GM12891 (cell line): ENCODE results near the gene CIB4.

Experiments used
- DNase-seq: peaks from one replicate; pipeline ENCODE4 v3.0.0; 2011; ENCODE audit warnings: low spot score; ENCODE audit not compliant: insufficient read length
- FAIRE-seq: peaks from 2 replicates; lab custom pipeline; 2011; peaks lifted over from hg19 to GRCh38; lab: Jason Lieb, UNC
- PAX5 ChIP-seq: IDR thresholded peaks from 2 replicates; pipeline ENCODE4 v1.6.1; 2011; ENCODE audit warnings: low read length, moderate library complexity, mild to moderate bottlenecking; ENCODE audit not compliant: insufficient read depth, severe bottlenecking
- POLR2A ChIP-seq: IDR thresholded peaks from 2 replicates; pipeline ENCODE4 v1.6.1; 2011; ENCODE audit warnings: low read depth, low read length, control low read depth
- POLR2AphosphoS5 ChIP-seq: IDR thresholded peaks from 2 replicates; pipeline ENCODE4 v1.6.1; 2011; ENCODE audit warnings: low read depth, low read length, control low read depth
- POU2F2 ChIP-seq: IDR thresholded peaks from 2 replicates; pipeline ENCODE4 v1.6.1; 2011; ENCODE audit warnings: low read depth, mild to moderate bottlenecking, control low read depth, low read length, moderate library complexity
- SPI1 ChIP-seq: IDR thresholded peaks from 2 replicates; pipeline ENCODE4 v1.6.1; 2011; ENCODE audit warnings: low read depth, low read length, control low read depth
- TAF1 ChIP-seq: IDR thresholded peaks from 2 replicates; pipeline ENCODE4 v1.6.1; 2011; ENCODE audit warnings: low read depth, low read length, control low read depth

Gene CIB4

GRCh38 chr2:26617588-26618083 is 23.5 kb downstream of the CIB4 start:
- TF ChIP-seq TAF1 (no peak), PAX5 (no peak), POLR2A (no peak), POLR2AphosphoS5 (no peak), POU2F2 (no peak), SPI1 (no peak)
- DNase-seq, result no peak

GRCh38 chr2:26616706-26617587 is 24.2 kb downstream of the CIB4 start:
- FAIRE-seq, result no peak
- TF ChIP-seq POU2F2, result no peak
- no peak for TF ChIP-seq SPI1
- TF ChIP-seq POLR2A, result no peak
- no peak for TF ChIP-seq POLR2AphosphoS5
- no peak for DNase-seq

More at GRCh38 chr2:26617588-26618083, 23.5 kb downstream of the CIB4 start:
- FAIRE-seq, result no peak

- FAIRE-seq, result no peak
- TF ChIP-seq PAX5, result no peak
- TF ChIP-seq SPI1, result no peak
- TF ChIP-seq POLR2A, result no peak
- no peak for DNase-seq
Measured at GRCh38 chr2:26615860-26616705, 25.1 kb downstream of the CIB4 start.

- TF ChIP-seq POU2F2, result no peak
- TF ChIP-seq PAX5, result no peak
- no peak for TF ChIP-seq POLR2A
- no peak for TF ChIP-seq TAF1
- no peak for TF ChIP-seq POLR2AphosphoS5
- TF ChIP-seq SPI1, result no peak
- no peak for FAIRE-seq
- no peak for DNase-seq
Measured at GRCh38 chr2:26615336-26615859, 25.8 kb downstream of the CIB4 start.

- DNase-seq (no peak), FAIRE-seq (no peak)
- no peak for TF ChIP-seq POLR2AphosphoS5
- no peak for TF ChIP-seq POU2F2
- no peak for TF ChIP-seq PAX5
- no peak for TF ChIP-seq POLR2A
- no peak for TF ChIP-seq SPI1
- no peak for TF ChIP-seq TAF1
Measured at GRCh38 chr2:26614216-26615138, 26.7 kb downstream of the CIB4 start.

- DNase-seq, result no peak
- FAIRE-seq, result no peak
- no peak for TF ChIP-seq POLR2AphosphoS5
- TF ChIP-seq SPI1, result no peak
- TF ChIP-seq POU2F2, result no peak
- TF ChIP-seq TAF1, result no peak
- TF ChIP-seq PAX5, result no peak
- TF ChIP-seq POLR2A, result no peak
Measured at GRCh38 chr2:26613241-26614215, 27.6 kb downstream of the CIB4 start.

- DNase-seq (no peak), FAIRE-seq (no peak)
- no peak for TF ChIP-seq SPI1
Measured at GRCh38 chr2:26612522-26613240, 28.5 kb downstream of the CIB4 start.

GRCh38 chr2:26612034-26612433 is 29.1 kb downstream of the CIB4 start:
- TF ChIP-seq TAF1 (no peak), POLR2A (no peak), SPI1 (no peak), PAX5 (no peak), POU2F2 (no peak), POLR2AphosphoS5 (no peak)
- DNase-seq, result no peak
- no peak for FAIRE-seq
